GM12865 (cell line): Measurements from ENCODE around the gene ALS2CL.
"Not testable (repeated sequence)": the region's sequence is repeated elsewhere in the genome, so short reads cannot be mapped to it uniquely, and the experiment has no call there.

Experiments
- DNase-seq: peaks from one replicate; pipeline ENCODE4 v3.0.0; 2010; ENCODE audit warnings: low read depth
- H3K4me3 ChIP-seq: 2 replicates; pipeline ENCODE4 v1.5.1; 2011; ENCODE audit warnings: mild to moderate bottlenecking, low read depth, low read length, control low read depth
- CTCF ChIP-seq: IDR thresholded peaks from 2 replicates; pipeline ENCODE4 v1.5.1; 2011; ENCODE audit warnings: low read length, control low read depth, low read depth, inconsistent platforms; ENCODE audit not compliant: insufficient read depth; ENCODE audit errors: missing control alignments

ALS2CL gene

GRCh38 chr3:46707601-46708011 is 14.1 kb upstream of the ALS2CL start:
- no peak for TF ChIP-seq CTCF
- H3K4me3 ChIP-seq = no peak overlapping the region
- DNase-seq = no peak

DNA sequence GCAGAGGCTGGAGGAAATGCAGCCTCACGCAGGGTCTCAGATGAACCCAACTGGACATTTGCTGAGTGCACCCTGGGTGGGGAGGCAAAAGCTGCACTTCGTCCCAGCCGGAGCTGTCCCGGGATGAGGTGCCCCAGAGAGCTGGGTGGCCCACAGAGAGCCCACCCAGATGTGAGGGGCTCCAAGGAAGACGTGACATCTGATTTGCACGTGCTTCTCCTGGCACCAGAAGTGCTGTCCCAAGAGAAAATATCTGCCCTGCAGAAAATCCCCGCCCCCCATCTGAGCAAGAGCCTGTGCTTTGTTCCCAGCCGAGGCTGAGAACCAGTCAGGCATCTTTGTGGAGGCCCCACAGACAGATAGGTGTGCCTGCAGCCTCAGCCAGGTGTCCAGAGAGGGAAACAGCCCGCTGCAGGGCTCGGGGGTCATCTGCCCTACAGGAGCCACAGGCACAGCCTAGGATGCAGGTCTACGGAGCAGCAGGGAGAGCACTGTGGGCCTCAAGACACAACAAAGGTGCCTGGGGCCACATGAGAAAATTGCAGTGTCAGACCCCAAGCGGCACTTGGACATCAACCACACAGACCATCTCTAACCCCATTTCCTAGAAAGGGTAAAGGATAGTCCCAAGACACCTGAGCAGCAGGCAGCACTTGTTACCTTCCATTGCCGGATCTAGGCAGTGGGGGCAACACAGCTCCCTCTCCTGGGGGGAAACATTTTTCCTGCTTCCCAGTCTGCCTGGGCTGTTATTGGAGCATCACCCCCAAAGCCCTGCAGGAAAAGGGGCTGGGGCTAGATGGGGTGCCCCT is 13.5 kb upstream of the ALS2CL start:
- H3K4me3 ChIP-seq = no peak overlapping the region
- DNase-seq = no peak
- no peak for TF ChIP-seq CTCF

DNA sequence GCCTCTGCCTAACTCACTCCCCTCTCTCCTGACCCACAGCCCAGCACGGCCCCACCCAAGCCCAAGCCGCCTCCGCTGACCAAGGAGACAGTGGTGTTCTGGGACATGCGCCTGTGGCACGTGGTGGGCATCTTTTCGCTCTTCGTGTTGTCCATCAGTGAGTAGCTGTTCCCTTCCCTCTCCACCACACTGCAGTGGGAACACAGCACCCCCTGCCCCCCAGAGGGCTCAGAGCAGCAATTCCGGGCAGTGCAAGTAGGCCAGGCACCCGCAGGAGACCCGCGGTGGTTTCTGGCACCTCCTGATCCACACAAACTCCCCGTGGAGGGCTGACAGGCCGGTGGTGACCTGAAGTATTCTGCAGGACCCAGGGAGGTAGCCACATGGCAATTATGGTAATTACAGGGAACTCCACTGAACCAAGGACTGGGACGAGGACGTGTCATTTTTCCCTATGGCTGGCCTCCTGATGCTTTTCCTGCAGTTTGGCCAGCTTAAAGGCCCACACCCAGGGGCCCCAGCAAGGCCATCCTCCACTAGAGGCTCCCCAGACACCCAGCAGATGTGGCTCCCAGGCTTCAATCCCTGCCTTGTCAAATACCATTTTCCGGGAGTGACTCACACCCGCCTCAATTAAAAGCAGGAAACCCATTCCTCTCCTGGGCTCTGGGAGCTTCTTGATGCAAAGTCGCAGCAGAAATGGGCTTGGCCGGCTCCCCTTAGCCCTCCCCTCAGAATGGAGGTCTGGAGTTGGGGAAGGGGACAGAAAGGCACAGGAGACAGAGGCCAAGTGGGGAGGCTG is 12.5 kb upstream of the ALS2CL start:
- DNase-seq = no peak
- no peak overlapping the region for H3K4me3 ChIP-seq
- TF ChIP-seq CTCF = no peak

GRCh38 chr3:46705022-46705530 is 11.6 kb upstream of the ALS2CL start:
- peak; percentile 74 for DNase-seq
- no peak overlapping the region for H3K4me3 ChIP-seq
- TF ChIP-seq CTCF = peak; percentile 97

DNA sequence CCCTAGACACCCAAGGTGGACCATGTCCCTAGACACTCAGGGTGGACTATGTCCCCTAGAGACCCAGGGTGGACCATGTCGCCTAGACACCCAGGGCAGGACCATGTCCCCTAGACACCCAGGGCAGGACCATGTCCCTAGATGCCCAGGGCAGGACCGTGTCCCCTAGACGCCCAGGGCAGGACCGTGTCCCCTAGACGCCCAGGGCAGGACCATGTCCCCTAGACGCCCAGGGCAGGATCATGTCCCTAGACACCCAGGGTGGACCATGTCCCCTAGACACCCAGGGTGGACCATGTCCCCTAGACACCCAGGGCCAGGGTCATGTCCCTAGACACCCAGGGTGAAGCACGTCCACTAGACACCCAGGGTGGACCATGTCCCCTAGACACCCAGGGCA is 10.9 kb upstream of the ALS2CL start:
- not testable (repeated sequence) for DNase-seq, H3K4me3 ChIP-seq

DNA sequence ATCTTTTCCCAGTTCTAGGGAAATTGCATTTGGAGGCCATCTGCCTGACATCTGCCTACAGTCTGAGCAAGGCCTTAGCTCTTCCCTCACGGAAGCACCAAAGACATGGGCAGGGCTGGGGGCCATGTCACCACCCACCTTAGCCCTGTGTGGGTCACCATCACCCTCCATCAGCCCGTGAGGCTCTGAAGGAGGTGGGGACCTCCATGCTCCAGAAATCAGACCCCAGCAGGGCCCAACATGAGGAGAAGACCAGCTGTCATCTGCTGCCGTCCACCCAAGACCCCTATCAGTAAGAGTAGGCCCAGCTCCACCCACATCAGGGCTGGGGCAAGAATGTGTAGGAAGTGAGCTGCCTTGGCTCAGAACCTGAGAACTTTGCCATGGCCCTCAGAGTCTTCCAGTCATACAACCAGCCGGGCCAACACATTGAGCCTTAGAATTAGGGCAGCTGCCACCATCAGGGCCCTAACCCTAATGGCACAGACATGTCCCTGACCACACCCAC is 9.6 kb upstream of the ALS2CL start:
- no peak overlapping the region for H3K4me3 ChIP-seq
- no peak for TF ChIP-seq CTCF
- DNase-seq = no peak
